K562 (cell line): ENCODE results near the gene TBCC. TPM values are rescaled to one million over a fixed set of nuclear protein-coding genes. Genes with fewer than 3 reads are reported as not detected.

Source experiments
- COPS2 ChIP-seq: fragments of 450-650 bp; conservative IDR thresholded peaks from 2 replicates; pipeline ENCODE4 v1.6.1; 2016; ENCODE audit warnings: mild to moderate bottlenecking, moderate library complexity
- FOXA1 ChIP-seq: fragments of 450-650 bp; IDR thresholded peaks from 2 replicates; pipeline ENCODE4 v1.6.1; 2016; ENCODE audit warnings: mild to moderate bottlenecking, borderline replicate concordance
- GABPB2 ChIP-seq: fragments of 250-450 bp; sonication (Bioruptor Pico); conservative IDR thresholded peaks from 2 replicates; pipeline ENCODE4 v1.5.1; 2021; ENCODE audit warnings: mild to moderate bottlenecking
- MITF ChIP-seq: IDR thresholded peaks from 2 replicates; pipeline ENCODE4 v1.6.1; 2014; ENCODE audit warnings: antibody characterized with exemption
- NR0B1 ChIP-seq: fragments of 450-650 bp; IDR thresholded peaks from one replicate; pipeline ENCODE4 v1.6.1; 2018; ENCODE audit warnings: mild to moderate bottlenecking, moderate library complexity; ENCODE audit not compliant: partially characterized antibody
- RBM34 ChIP-seq: fragments of 200-400 bp; formaldehyde crosslinking; IDR thresholded peaks from 2 replicates; pipeline ENCODE4 v1.6.1; 2018; ENCODE audit warnings: low read length, borderline replicate concordance; ENCODE audit not compliant: insufficient read depth
- SAFB ChIP-seq: fragments of 200-400 bp; formaldehyde crosslinking; IDR thresholded peaks from 2 replicates; pipeline ENCODE4 v1.6.1; 2017; ENCODE audit warnings: low read depth, low read length, borderline replicate concordance
- TAF15 ChIP-seq: fragments of 200-400 bp; formaldehyde crosslinking; IDR thresholded peaks from 2 replicates; pipeline ENCODE4 v1.6.1; 2017; ENCODE audit warnings: mild to moderate bottlenecking, low read depth, low read length, moderate library complexity
- TARDBP ChIP-seq: fragments of 450-650 bp; IDR thresholded peaks from 2 replicates; pipeline ENCODE4 v1.6.1; 2016
- TSHZ1 ChIP-seq: fragments of 250-450 bp; sonication (Bioruptor Pico); IDR thresholded peaks from 2 replicates; pipeline ENCODE4 v1.4.0; 2020; ENCODE audit warnings: mild to moderate bottlenecking, moderate library complexity
- UBTF ChIP-seq, 2 experiments: IDR thresholded peaks; 2 replicates each; pipeline ENCODE4 v1.6.1; 2012; ENCODE audit warnings: improper control_type of control experiment in 2 of 2, low read depth in 2 of 2, low read length in 2 of 2, borderline replicate concordance in 1 of 2
- XRCC5 ChIP-seq: fragments of 200-400 bp; formaldehyde crosslinking; IDR thresholded peaks from 2 replicates; pipeline ENCODE4 v1.6.1; 2017; ENCODE audit warnings: low read depth, mild to moderate bottlenecking, low read length
- ZNF263 ChIP-seq: sonication (generic); formaldehyde crosslinking; IDR thresholded peaks from 2 replicates; pipeline ENCODE4 v1.8.0; 2022; ENCODE audit warnings: mild to moderate bottlenecking, missing genetic modification reagents, borderline replicate concordance
- ZZZ3 ChIP-seq: fragments of 450-650 bp; IDR thresholded peaks from 2 replicates; pipeline ENCODE4 v1.6.1; 2016; ENCODE audit warnings: antibody characterized with exemption, mild to moderate bottlenecking, moderate library complexity
- polyA plus RNA-seq, 8 experiments: library from polyadenylated mRNA; depleted of rRNA in 4 of 8; stranded (reverse) in 5 of 8; unstranded in 3 of 8; fragments of >200 nt; fragmentation: Nextera tagmentation in 2 of 8; fragmentation: Illumina TruSeq in 1 of 8; extraction: Ambion mirVana in 2 of 8; extraction: Trizol in 1 of 8; gene quantifications; 2 replicates each; pipeline versions ENCODE4 v1.2.1 to v1.2.3, GENCODE V29; 2011 to 2014; ENCODE audit warnings: inconsistent platforms in 1 of 8, missing spikeins in 1 of 8
- total RNA-seq, 7 experiments: library from RNA; depleted of rRNA in 6 of 7; stranded (reverse); fragments of >200 nt in 6 of 7; fragmentation: Illumina TruSeq in 2 of 7; extraction: Trizol in 2 of 7; gene quantifications; 2 replicates each; pipeline versions ENCODE4 v1.2.1 to v1.2.3, GENCODE V29; 2011 to 2021; ENCODE audit warnings: low replicate concordance in 1 of 7
- TF ChIP-seq, protein P1 (sequence below): fragments of 250-450 bp; sonication (Bioruptor Pico); IDR thresholded peaks from 2 replicates; pipeline ENCODE4 v1.5.1; 2021; ENCODE audit warnings: mild to moderate bottlenecking
- TF ChIP-seq, protein P2 (sequence below): fragments of 250-450 bp; sonication (Bioruptor Pico); IDR thresholded peaks from 2 replicates; pipeline ENCODE4 v1.8.0; 2022; ENCODE audit warnings: inconsistent platforms

The TBCC gene
- total and polyA plus RNA-seq, 9 of the 15 experiments (the other 6 are each of a cell fraction or from before 2014, with no cell fraction given) = 2.8 to 34.1 (median 23.3) TPM

- TF ChIP-seq UBTF (IDR thresholded peaks at IDR 0.05; ENCODE audit: borderline replicate concordance in 1 of 2, low read depth in 2 of 2, low read length in 2 of 2) (no peak), TAF15 (no peak), SAFB (no peak), TSHZ1 (CRISPR knock-in tag) (no peak), ZZZ3 (no peak), XRCC5 (no peak), MITF (no peak), GABPB2 (CRISPR knock-in tag) (no peak), TARDBP (0 out of 2 replicates have a peak, but pooled peaks have one; percentile 38), ZNF263 (no peak), NR0B1 (no peak), COPS2 (no peak), FOXA1 (no peak), RBM34 (no peak)
- TF ChIP-seq, protein P1, sequence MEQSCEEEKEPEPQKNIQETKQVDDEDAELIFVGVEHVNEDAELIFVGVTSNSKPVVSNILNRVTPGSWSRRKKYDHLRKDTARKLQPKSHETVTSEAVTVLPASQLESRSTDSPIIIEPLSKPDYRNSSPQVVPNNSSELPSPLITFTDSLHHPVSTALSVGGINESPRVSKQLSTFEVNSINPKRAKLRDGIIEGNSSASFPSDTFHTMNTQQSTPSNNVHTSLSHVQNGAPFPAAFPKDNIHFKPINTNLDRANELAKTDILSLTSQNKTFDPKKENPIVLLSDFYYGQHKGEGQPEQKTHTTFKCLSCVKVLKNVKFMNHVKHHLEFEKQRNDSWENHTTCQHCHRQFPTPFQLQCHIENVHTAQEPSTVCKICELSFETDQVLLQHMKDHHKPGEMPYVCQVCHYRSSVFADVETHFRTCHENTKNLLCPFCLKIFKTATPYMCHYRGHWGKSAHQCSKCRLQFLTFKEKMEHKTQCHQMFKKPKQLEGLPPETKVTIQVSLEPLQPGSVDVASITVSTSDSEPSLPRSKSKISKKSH (CRISPR knock-in tag) = no peak
- TF ChIP-seq, protein P2, sequence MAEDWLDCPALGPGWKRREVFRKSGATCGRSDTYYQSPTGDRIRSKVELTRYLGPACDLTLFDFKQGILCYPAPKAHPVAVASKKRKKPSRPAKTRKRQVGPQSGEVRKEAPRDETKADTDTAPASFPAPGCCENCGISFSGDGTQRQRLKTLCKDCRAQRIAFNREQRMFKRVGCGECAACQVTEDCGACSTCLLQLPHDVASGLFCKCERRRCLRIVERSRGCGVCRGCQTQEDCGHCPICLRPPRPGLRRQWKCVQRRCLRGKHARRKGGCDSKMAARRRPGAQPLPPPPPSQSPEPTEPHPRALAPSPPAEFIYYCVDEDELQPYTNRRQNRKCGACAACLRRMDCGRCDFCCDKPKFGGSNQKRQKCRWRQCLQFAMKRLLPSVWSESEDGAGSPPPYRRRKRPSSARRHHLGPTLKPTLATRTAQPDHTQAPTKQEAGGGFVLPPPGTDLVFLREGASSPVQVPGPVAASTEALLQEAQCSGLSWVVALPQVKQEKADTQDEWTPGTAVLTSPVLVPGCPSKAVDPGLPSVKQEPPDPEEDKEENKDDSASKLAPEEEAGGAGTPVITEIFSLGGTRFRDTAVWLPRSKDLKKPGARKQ (CRISPR knock-in tag) = no peak
These were observed 1.5 kb downstream of the TBCC start (continued) for GRCh38 chr6:42744351-42744893.
